Kidney (tissue), 14 donors: ENCODE results near the gene SMURF1. TPM values are rescaled to one million over a fixed set of nuclear protein-coding genes. Genes with fewer than 3 reads are reported as not detected.

Experiments used
- DNase-seq, 5 donors: peaks; one replicate each; pipeline ENCODE4 v3.0.0-alpha.2; 2013 to 2020
- FAIRE-seq: peaks from 2 replicates; lab custom pipeline; 2012; peaks lifted over from hg19 to GRCh38; lab: Jason Lieb, UNC
- H3K27ac ChIP-seq, 2 donors: one replicate each; pipeline ENCODE4 v1.7.0; 2013; ENCODE audit warnings: low read depth in 2 of 2, low read length in 2 of 2, inconsistent platforms in 1 of 2
- H3K27me3 ChIP-seq: one replicate; pipeline ENCODE4 v1.7.1; 2013; ENCODE audit warnings: low read length, inconsistent platforms; ENCODE audit not compliant: control insufficient read depth, insufficient read depth
- H3K36me3 ChIP-seq, 3 donors: one replicate each; pipeline versions ENCODE4 v1.7.0 to v1.7.1; 2013; ENCODE audit warnings: low read length in 3 of 3, control low read depth in 1 of 3, inconsistent platforms in 1 of 3; ENCODE audit not compliant: insufficient read depth in 3 of 3, control insufficient read depth in 2 of 3
- H3K4me1 ChIP-seq, 3 donors: one replicate each; pipeline versions ENCODE4 v1.7.0 to v1.7.1; 2013; ENCODE audit warnings: low read length in 3 of 3, inconsistent platforms in 1 of 3, low read depth in 1 of 3; ENCODE audit not compliant: control insufficient read depth in 2 of 3, insufficient read depth in 2 of 3
- H3K4me3 ChIP-seq, 3 donors: one replicate each; pipeline versions ENCODE4 v1.7.0 to v1.8.1; 2013; ENCODE audit warnings: low read length in 3 of 3, control low read depth in 1 of 3, inconsistent platforms in 1 of 3
- H3K9ac ChIP-seq, 3 donors: one replicate each; pipeline versions ENCODE4 v1.7.0 to v1.7.1; 2013; ENCODE audit warnings: low read length in 3 of 3, control low read depth in 1 of 3, inconsistent platforms in 1 of 3
- H3K9me3 ChIP-seq, 3 donors: one replicate each; pipeline versions ENCODE4 v1.7.0 to v1.7.1; 2013; ENCODE audit warnings: low read length in 3 of 3, control low read depth in 1 of 3, inconsistent platforms in 1 of 3; ENCODE audit not compliant: control insufficient read depth in 2 of 3, insufficient read depth in 1 of 3
- CTCF ChIP-seq: IDR thresholded peaks from 3 replicates; pipeline ENCODE4 v1.5.1; 2012; ENCODE audit warnings: mild to moderate bottlenecking, moderate library complexity, borderline replicate concordance; ENCODE audit not compliant: insufficient read depth; ENCODE audit errors: extremely low read depth
- intact Hi-C: fragments of 100-400 bp; cut with DNase I; formaldehyde crosslinking; loops from one replicate; pipeline ENCODE4 v1.11.1; 2022
- polyA plus RNA-seq: library from polyadenylated mRNA; stranded (reverse); fragments of 350-450 nt; fragmentation: Illumina TruSeq; extraction: RNeasy Lipid Tissue Mini Kit (QIAGEN cat#74804); gene quantifications from one replicate; pipeline ENCODE4 v1.2.3, GENCODE V29; 2014; ENCODE audit warnings: low read depth, low replicate concordance; ENCODE audit not compliant: insufficient read depth
- total RNA-seq: library from RNA; stranded (reverse); fragmentation: NEBNext Ultra II Directional; extraction: Animal tissue kit (Norgen Biotek cat#: 25700); gene quantifications from one replicate; pipeline ENCODE4 v1.2.1, GENCODE V29; 2021
- donor health status: control.
- donor health status: control.
- donor health status: control.
- donor health status: control.
- donor health status: control.
- donor health status: DM: yes; HTN: yes; CAD: no.
- donor health status: Normal renal cell carcinoma (clear cell type).

The SMURF1 gene
- total and polyA plus RNA-seq, 2 donors from 2014 or later, result 6.3 to 29.8 TPM

- Histone ChIP-seq H3K27me3 (no peaks in the 10 kb centered on the region), H3K36me3 (peaks cover 0 to 4% (median 0%) of the 10 kb centered on the region in 3 donors), H3K27ac (no peak overlapping the region), H3K4me1 (peaks cover 0 to 4% (median 0%) of the 10 kb centered on the region in 3 donors), H3K9ac (no peak overlapping the region), H3K4me3 (no peak overlapping the region), H3K9me3 (peaks cover 0 to 4% (median 0%) of the 10 kb centered on the region in 3 donors)
- FAIRE-seq, result no peak
- no peak for DNase-seq
- intact Hi-C loops, result no loop called here
- TF ChIP-seq CTCF, result no peak
These were observed 67.3 kb downstream of the SMURF1 start for GRCh38 chr7:99076615-99077014.

GRCh38 chr7:99073839-99074446, 70.0 kb downstream of the SMURF1 start:
- no peak overlapping the region for H3K9ac ChIP-seq
- peaks cover 0 to 4% (median 0%) of the 10 kb centered on the region in 3 donors for H3K9me3 ChIP-seq
- TF ChIP-seq CTCF, result no peak
- no peak overlapping the region for H3K4me3 ChIP-seq
- FAIRE-seq (no peak), DNase-seq (no peak)
- no peaks in the 10 kb centered on the region for H3K27me3 ChIP-seq
- no peak overlapping the region for H3K27ac ChIP-seq
- peaks cover 0 to 3% (median 0%) of the 10 kb centered on the region in 3 donors for H3K4me1 ChIP-seq
- intact Hi-C loops, result no loop called here
- peaks cover 0 to 4% (median 0%) of the 10 kb centered on the region in 3 donors for H3K36me3 ChIP-seq

DNA sequence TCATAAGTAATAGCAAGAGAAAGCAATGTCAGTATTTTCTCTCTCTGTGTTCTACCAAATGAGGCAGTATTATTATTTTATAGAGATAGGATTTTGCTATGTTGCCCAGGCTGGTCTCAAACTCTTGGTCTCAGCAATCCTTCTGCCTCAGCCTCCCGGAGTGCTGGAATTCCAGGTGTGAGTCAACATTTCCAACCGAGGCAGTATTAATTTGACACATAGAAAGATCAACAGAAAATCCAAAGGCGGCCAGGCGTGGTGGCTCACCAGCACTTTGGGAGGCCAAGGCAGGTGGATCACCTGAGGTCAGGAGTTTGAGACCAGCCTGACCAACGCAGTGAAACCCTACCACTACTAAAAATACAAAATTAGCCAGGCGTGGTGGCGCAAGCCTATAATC, 71.8 kb downstream of the SMURF1 start:
- TF ChIP-seq CTCF, result no peak
- Histone ChIP-seq H3K4me3 (no peak overlapping the region), H3K9ac (no peak overlapping the region), H3K9me3 (peaks cover 0 to 4% (median 0%) of the 10 kb centered on the region in 3 donors), H3K27ac (no peak overlapping the region), H3K36me3 (peaks cover 0 to 4% (median 0%) of the 10 kb centered on the region in 3 donors), H3K27me3 (no peaks in the 10 kb centered on the region), H3K4me1 (peaks cover 0 to 2% (median 0%) of the 10 kb centered on the region in 3 donors)
- DNase-seq, result no peak
- intact Hi-C loops, result no loop called here
- FAIRE-seq, result no peak
